ENCODE measurements around the gene HECW1. TPM values are rescaled to one million over a fixed set of nuclear protein-coding genes. Genes with fewer than 3 reads are reported as not detected.

HECW1 gene
- total and polyA plus RNA-seq, 2 of the 8 experiments (the other 6 are each of a cell fraction or from before 2014, with no cell fraction given) = 2.9 to 12.7 TPM

DNA sequence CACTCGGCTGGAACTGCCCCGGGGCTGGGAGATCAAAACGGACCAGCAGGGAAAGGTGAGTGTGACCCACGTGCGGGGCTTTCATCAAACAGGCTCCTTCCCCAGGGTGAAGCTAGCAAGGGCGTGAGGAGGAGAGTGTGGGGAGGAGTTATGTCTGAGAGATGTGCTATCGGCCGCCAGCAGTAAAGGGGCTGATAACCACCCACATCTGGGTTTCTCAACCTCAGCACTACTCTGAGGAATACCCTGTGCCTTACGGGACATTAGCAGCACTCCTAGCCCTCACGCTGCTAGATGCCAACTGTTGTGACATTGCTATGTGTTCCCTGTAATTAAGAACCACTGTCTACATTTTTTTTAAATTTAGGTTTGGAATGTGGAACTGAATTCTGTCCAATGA lies 356.6 kb downstream of the HECW1 start:
- no peaks in the 10 kb centered on the region for H3K79me2 ChIP-seq (ENCODE audit: control insufficient read depth in 1 of 2, insufficient read depth in 2 of 2, low read length in 2 of 2)
- no peak overlapping the region for H4K91ac ChIP-seq (replicated peaks; ENCODE audit: insufficient read length, low read length)
- no peak for DNase-seq (ENCODE audit: low read depth in 1 of 2, low spot score in 2 of 2)
- H3K79me1 ChIP-seq (ENCODE audit: low read depth, low read length) = no peaks in the 10 kb centered on the region
- H3K4me1 ChIP-seq (replicated peaks in 1 of 4; ENCODE audit: control insufficient read depth in 3 of 4, insufficient read depth in 4 of 4, low read length in 3 of 4) = peaks cover 0 to 5% (median 2%) of the 10 kb centered on the region in 4 experiments; a peak in 4 of 7 replicates
- H3K36me3 ChIP-seq (ENCODE audit: control insufficient read depth in 2 of 4, insufficient read depth in 4 of 4, low read length in 3 of 4) = no peaks in the 10 kb centered on the region
- no peak overlapping the region for H2BK15ac ChIP-seq (ENCODE audit: low read length)
- no peak overlapping the region for H2AK5ac ChIP-seq (ENCODE audit: low read depth, low read length)
- CTCF ChIA-PET (ENCODE audit: partially characterized antibody) = interaction anchor here (1.6 to 2.1 kb wide), 2 partner anchors 10 to 12 kb away, joined by 5 to 9 read pairs; no protein-coding TSS in a partner anchor
- 92% methylated on average over 10 of the region's 10 CpGs; no CpG with 5 or more reads in 1 of the 2 experiments for WGBS, 2 experiments (ENCODE audit: extremely low coverage in 1 of 2, insufficient coverage in 1 of 2, insufficient read length in 1 of 2, insufficient replicate concordance in 2 of 2, low coverage in 1 of 2, low lambda C conversion rate in 2 of 2, missing lambda C conversion rate in 1 of 2)
- H2BK5ac ChIP-seq (ENCODE audit: low read depth, low read length) = no peak overlapping the region
- POLR2A ChIA-PET (ENCODE audit: partially characterized antibody) = no interaction called here
- no peak overlapping the region for H2BK20ac ChIP-seq (ENCODE audit: low read length)
- peak overlapping the region; percentile 82 for H4K8ac ChIP-seq (ENCODE audit: extremely low read depth, insufficient read depth, low read length)
- H3K14ac ChIP-seq (ENCODE audit: insufficient read length) = no peak overlapping the region
- no peak overlapping the region for H3K56ac ChIP-seq (replicated peaks; ENCODE audit: insufficient read length, low read depth, low read length)
- no peaks in the 10 kb centered on the region for H4K20me1 ChIP-seq (replicated peaks in 1 of 2; ENCODE audit: control insufficient read depth in 1 of 2, insufficient read depth in 2 of 2, low read length in 2 of 2)
- H2BK120ac ChIP-seq (replicated peaks; ENCODE audit: low read depth, low read length) = no peak overlapping the region
- no peak for FAIRE-seq
- H4K5ac ChIP-seq (ENCODE audit: insufficient read length, low read depth, low read length) = no peak overlapping the region
- H3K23ac ChIP-seq (ENCODE audit: insufficient read length) = no peak overlapping the region
- H3K23me2 ChIP-seq (ENCODE audit: low read depth, low read length) = no peaks in the 10 kb centered on the region
- no peaks in the 10 kb centered on the region for H3K27me3 ChIP-seq (replicated peaks in 1 of 4; ENCODE audit: control insufficient read depth in 3 of 4, extremely low read depth in 1 of 4, insufficient read depth in 3 of 4, low read length in 3 of 4)
- H2BK12ac ChIP-seq (ENCODE audit: low read depth, low read length) = no peak overlapping the region
- H3K4me2 ChIP-seq (ENCODE audit: insufficient read depth in 1 of 2, low read depth in 2 of 2, low read length in 2 of 2) = no peak overlapping the region
- no peak overlapping the region for H3K4ac ChIP-seq (replicated peaks; ENCODE audit: insufficient read length, low read depth, low read length)
- H2AFZ ChIP-seq (ENCODE audit: low read length) = no peak overlapping the region
- H3K9me3 ChIP-seq (ENCODE audit: insufficient read depth in 2 of 2, low read depth in 1 of 2, low read length in 1 of 2) = no peaks in the 10 kb centered on the region
- H3K18ac ChIP-seq (ENCODE audit: extremely low read depth, low read length) = no peak overlapping the region
- H3K9ac ChIP-seq (replicated peaks in 1 of 4; ENCODE audit: extremely low read depth in 1 of 4, low read depth in 3 of 4, low read length in 3 of 4) = no peak overlapping the region
- H3K4me3 ChIP-seq (ENCODE audit: extremely low read depth in 1 of 4, insufficient read depth in 2 of 4, low read depth in 3 of 4, low read length in 4 of 4) = no peak overlapping the region
- no peak overlapping the region for H3K27ac ChIP-seq (ENCODE audit: low read depth, low read length)
- no peak for TF ChIP-seq TAF7 (optimal IDR thresholded peaks at IDR 0.05; ENCODE audit: borderline replicate concordance, low read depth, low read length)
- TF ChIP-seq SIN3A (conservative IDR thresholded peaks at IDR 0.05 in 1 of 2, IDR thresholded peaks at IDR 0.05 in 1 of 2; ENCODE audit: low read depth in 1 of 2, low read length in 2 of 2) = no peak
- no peak for TF ChIP-seq ATF2 (IDR thresholded peaks at IDR 0.05; ENCODE audit: low read length)
- TF ChIP-seq, protein P1, sequence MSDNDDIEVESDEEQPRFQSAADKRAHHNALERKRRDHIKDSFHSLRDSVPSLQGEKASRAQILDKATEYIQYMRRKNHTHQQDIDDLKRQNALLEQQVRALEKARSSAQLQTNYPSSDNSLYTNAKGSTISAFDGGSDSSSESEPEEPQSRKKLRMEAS (IDR thresholded peaks at IDR 0.05) = no peak
- TF ChIP-seq RBBP5 (IDR thresholded peaks at IDR 0.05; ENCODE audit: borderline replicate concordance, low read depth, low read length) = no peak
- TF ChIP-seq KDM1A (IDR thresholded peaks at IDR 0.05; ENCODE audit: borderline replicate concordance, low read length) = no peak
- TF ChIP-seq, protein P2, sequence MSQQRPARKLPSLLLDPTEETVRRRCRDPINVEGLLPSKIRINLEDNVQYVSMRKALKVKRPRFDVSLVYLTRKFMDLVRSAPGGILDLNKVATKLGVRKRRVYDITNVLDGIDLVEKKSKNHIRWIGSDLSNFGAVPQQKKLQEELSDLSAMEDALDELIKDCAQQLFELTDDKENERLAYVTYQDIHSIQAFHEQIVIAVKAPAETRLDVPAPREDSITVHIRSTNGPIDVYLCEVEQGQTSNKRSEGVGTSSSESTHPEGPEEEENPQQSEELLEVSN (IDR thresholded peaks at IDR 0.05) = no peak
- TF ChIP-seq TBP (IDR thresholded peaks at IDR 0.05; ENCODE audit: low read depth, low read length) = no peak
- no peak for TF ChIP-seq YY1 (IDR thresholded peaks at IDR 0.05; ENCODE audit: low read depth, low read length)
- TF ChIP-seq POLR2AphosphoS5 (IDR thresholded peaks at IDR 0.05; ENCODE audit: low read depth, low read length) = no peak

Data from H1 (cell line).